ENCODE data around the gene HDAC9. TPM values are rescaled to one million over a fixed set of nuclear protein-coding genes. Genes with fewer than 3 reads are reported as not detected.

HDAC9 gene
- total RNA-seq, 4 donors from 2014 or later = 3.4 to 7.2 (median 4.5) TPM

- TF ChIP-seq CTCF (IDR thresholded peaks at IDR 0.05) (no peak), POLR2A (IDR thresholded peaks at IDR 0.05) (no peak), EP300 (IDR thresholded peaks at IDR 0.05) (no peak), POLR2AphosphoS5 (IDR thresholded peaks at IDR 0.05) (no peak)
- Histone ChIP-seq H3K4me3 (no peak overlapping the region), H3K9me3 (no peaks in the 10 kb centered on the region), H3K4me1 (peaks cover 5% of the 10 kb centered on the region), H3K27me3 (no peaks in the 10 kb centered on the region), H3K36me3 (no peaks in the 10 kb centered on the region), H3K27ac (no peak overlapping the region)
- 43% methylated on average over 2 of the region's 2 CpGs for WGBS
- DNase-seq (ENCODE audit: low spot score in 2 of 2) = no peak
These were observed 276.5 kb downstream of the HDAC9 start for GRCh38 chr7:18771834-18772566.

DNA sequence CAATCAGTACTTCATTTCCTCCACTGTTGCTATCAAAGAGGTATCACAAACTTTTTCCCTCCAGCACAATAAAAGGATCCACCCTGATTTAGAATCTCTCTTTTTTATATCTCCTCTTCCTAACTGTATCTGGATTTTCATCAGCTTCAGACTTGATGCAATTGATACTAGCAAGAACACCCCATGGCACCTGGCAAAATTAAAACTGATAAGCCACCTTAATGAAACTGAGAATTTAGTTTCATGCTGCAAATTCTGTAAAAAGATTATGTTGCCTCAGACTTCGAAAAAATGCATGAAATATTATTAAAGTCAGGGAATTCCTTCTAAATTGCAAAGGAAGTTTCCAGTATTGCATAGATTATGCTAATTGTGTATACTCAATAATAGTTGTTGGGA is 277.0 kb downstream of the HDAC9 start:
- H3K27me3 ChIP-seq = no peaks in the 10 kb centered on the region
- no peak overlapping the region for H3K4me3 ChIP-seq
- TF ChIP-seq EP300 (IDR thresholded peaks at IDR 0.05) (no peak), POLR2A (IDR thresholded peaks at IDR 0.05) (no peak), POLR2AphosphoS5 (IDR thresholded peaks at IDR 0.05) (no peak), CTCF (IDR thresholded peaks at IDR 0.05) (no peak)
- H3K4me1 ChIP-seq = peaks cover 5% of the 10 kb centered on the region
- DNase-seq (ENCODE audit: low spot score in 2 of 2) = no peak
- H3K9me3 ChIP-seq = no peaks in the 10 kb centered on the region
- WGBS = 64% methylated on average over 1 of the region's 1 CpG
- no peaks in the 10 kb centered on the region for H3K36me3 ChIP-seq
- no peak overlapping the region for H3K27ac ChIP-seq

GRCh38 chr7:18777314-18777713 is 281.8 kb downstream of the HDAC9 start:
- 95% methylated on average over 2 of the region's 2 CpGs for WGBS
- Histone ChIP-seq H3K27me3 (no peaks in the 10 kb centered on the region), H3K9me3 (no peaks in the 10 kb centered on the region), H3K4me3 (no peak overlapping the region), H3K27ac (no peak overlapping the region), H3K4me1 (no peaks in the 10 kb centered on the region), H3K36me3 (no peaks in the 10 kb centered on the region)
- no peak for TF ChIP-seq POLR2AphosphoS5 (IDR thresholded peaks at IDR 0.05)
- no peak for TF ChIP-seq POLR2A (IDR thresholded peaks at IDR 0.05)
- TF ChIP-seq EP300 (IDR thresholded peaks at IDR 0.05) = no peak
- TF ChIP-seq CTCF (IDR thresholded peaks at IDR 0.05) = no peak
- DNase-seq (ENCODE audit: low spot score in 2 of 2) = no peak

GRCh38 chr7:18778594-18778993 is 283.0 kb downstream of the HDAC9 start:
- Histone ChIP-seq H3K36me3 (no peaks in the 10 kb centered on the region), H3K27me3 (no peaks in the 10 kb centered on the region), H3K4me1 (no peaks in the 10 kb centered on the region), H3K27ac (no peak overlapping the region), H3K9me3 (no peaks in the 10 kb centered on the region), H3K4me3 (no peak overlapping the region)
- 88% methylated on average over 3 of the region's 3 CpGs for WGBS
- DNase-seq (ENCODE audit: low spot score in 2 of 2) = no peak
- TF ChIP-seq EP300 (IDR thresholded peaks at IDR 0.05) (no peak), CTCF (IDR thresholded peaks at IDR 0.05) (no peak)

DNA sequence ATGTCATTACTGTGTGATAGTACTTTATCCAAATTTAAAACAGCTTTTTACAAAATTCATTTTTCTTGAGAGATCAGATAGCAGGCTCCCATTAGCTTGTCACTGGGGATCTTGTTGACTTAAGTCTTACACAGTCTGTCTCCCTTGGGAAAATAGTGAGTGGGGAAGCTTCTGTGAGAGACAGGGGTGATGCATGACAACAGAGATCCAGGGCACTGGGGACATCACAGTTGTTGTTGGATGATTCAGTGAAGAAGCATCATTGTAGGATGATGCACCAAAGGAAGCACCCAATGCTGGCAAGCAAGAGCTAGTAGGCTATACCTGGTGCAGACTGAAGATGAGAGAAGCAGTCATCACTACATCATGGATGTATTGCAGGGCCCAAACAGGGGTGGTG is 284.7 kb downstream of the HDAC9 start:
- TF ChIP-seq EP300 (IDR thresholded peaks at IDR 0.05) (no peak), POLR2AphosphoS5 (IDR thresholded peaks at IDR 0.05) (no peak), CTCF (IDR thresholded peaks at IDR 0.05) (no peak), POLR2A (IDR thresholded peaks at IDR 0.05) (no peak)
- no peak for DNase-seq (ENCODE audit: low spot score in 2 of 2)
- H3K9me3 ChIP-seq = no peaks in the 10 kb centered on the region

More for the DNA sequence above, 284.7 kb downstream of the HDAC9 start:
- Histone ChIP-seq H3K27ac (no peak overlapping the region), H3K36me3 (no peaks in the 10 kb centered on the region), H3K4me3 (no peak overlapping the region), H3K27me3 (no peaks in the 10 kb centered on the region), H3K4me1 (no peaks in the 10 kb centered on the region)
